Activated CD4-positive, alpha-beta T cell treated with anti-CD3 and anti-CD28 coated beads for 48 hours (primary cell): ENCODE data around the gene SORBS1.

Experiments
- DNase-seq: peaks from one replicate; pipeline ENCODE4 v3.0.0-alpha.2; 2020

Gene SORBS1

DNA sequence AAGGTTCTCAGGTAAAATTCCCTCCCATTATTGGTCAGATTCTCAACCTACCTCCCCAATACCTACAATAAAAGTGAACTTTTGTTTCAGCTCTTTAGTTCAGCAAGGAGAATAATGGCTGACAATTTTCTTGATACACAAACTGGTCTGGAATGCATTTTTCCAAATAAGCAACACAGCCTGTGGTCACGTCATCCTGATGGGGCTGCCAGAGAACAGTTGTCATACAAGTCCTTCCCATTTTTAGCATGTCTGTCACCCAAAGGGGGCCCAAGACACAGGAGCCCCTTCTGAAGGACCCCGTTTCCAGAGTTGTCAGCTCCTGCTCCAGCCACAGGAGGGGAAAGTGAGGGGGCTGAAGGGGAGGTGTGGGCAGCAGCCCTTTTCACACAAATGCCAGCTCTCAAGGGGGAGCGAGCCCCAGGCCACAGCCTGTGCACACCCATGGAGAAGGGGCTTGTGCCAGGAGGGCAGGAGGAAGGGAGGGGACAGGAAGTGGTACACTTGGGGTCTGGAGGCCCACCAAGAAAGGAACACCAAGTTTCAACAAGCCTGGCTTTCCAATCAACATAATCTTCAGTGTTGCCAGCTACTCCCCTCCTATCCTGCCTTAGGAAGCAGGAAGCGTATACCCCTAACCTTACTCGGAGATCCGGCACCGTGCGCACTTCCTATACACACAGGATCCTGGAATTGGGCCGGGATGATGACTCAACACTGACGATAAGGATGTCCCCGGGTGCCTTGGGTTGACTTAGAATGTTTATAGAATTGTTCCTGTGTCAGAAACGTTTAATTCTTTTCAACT is 227.0 kb downstream of the SORBS1 start:
- no peak for DNase-seq

DNA sequence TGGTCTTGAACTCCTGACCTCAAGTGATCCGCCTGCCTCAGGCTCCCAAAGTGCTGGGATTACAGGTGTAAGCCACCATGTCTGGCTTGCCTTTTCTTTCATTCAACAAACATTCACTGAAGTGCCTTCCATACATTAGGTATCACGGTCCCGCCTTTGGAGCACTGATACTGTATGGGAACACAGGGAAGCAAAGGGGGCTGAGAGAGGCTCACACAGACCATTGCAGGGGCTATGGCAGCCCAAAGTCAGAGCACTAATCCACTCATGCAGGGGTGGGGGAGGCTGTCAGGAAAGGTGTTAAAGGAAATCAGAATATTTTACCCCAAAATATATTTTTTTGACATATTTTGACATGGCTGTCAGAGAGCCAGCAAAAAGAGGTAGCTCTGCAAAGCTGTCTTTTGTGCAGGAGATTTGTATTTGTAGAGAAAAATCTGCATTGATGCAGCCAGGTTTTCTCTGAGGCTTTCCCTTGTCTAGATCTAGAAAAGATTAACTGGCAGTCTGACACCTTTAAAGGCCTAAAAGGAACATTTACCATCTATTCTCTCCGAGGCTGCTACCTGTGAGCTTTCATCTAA is 228.4 kb downstream of the SORBS1 start:
- DNase-seq: no peak

GRCh38 chr10:95331596-95332130 is 229.5 kb downstream of the SORBS1 start:
- no peak for DNase-seq

DNA sequence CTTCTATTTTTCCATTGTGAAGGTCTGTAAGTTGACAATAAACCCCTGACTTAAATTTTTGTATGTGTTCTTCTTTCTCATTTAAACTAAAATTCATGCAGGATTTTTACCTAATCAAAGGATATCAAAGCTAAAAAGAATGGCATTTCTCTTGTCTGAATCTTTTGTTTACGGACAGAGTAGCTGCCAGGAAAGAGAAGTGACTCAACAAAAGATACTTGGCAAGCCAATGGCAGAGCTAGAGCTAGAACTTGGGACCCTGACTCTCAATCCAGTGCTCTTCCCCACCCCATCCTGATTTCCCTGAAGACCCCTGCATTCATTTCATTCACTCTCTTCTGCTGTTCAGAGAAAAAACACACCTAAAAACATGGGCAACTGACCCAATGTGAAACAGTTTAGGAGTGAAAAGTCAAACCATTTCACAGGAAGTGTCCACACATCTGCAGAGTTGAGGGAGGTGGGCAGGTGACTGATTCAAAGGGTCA is 230.2 kb downstream of the SORBS1 start:
- no peak for DNase-seq

DNA sequence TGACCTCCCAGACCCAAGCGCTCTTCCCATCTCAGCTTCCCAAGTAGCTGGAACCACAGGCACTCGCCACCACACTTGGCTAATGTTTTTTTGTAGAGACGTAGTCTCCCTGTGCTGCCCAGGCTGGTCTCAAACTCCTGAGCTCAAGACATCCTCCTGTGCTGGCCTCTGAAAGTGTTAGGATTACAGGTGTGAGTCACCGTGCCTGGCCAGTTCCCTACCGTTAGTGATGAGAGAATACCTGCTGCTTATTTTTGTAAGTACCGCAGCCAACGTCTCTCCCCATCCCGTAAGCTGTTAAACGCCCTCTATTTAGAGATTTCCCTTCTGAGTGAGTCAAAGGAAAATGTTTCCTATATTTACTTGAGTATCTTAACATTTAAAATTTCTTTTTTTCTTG is 231.9 kb downstream of the SORBS1 start:
- DNase-seq: no peak

DNA sequence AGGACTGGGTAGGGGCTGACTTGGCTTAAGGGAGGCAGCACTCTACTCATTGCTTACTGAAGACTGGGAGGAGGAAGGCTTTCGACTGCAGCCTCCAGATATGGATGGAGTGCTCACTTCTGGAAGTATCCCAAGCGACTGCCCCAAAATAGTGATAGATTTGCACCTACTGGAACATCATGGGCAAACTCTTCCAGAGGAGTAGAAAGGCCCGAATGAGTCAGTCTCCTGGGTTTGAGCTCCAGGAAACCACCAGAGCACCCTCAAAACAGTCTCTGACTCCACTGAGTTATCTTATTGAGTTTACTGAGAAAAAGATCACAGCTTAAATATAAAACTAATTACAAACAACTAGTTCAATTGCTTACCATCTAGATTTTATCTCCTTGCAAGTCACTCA is 233.2 kb downstream of the SORBS1 start:
- DNase-seq: no peak

GRCh38 chr10:95327367-95327766 is 233.8 kb downstream of the SORBS1 start:
- no peak for DNase-seq

- DNase-seq: no peak
These were observed 234.8 kb downstream of the SORBS1 start for GRCh38 chr10:95326396-95326795.

GRCh38 chr10:95325863-95326262 is 235.3 kb downstream of the SORBS1 start:
- DNase-seq: no peak

- DNase-seq: no peak
These were observed 236.5 kb downstream of the SORBS1 start for GRCh38 chr10:95324436-95325268.

DNA sequence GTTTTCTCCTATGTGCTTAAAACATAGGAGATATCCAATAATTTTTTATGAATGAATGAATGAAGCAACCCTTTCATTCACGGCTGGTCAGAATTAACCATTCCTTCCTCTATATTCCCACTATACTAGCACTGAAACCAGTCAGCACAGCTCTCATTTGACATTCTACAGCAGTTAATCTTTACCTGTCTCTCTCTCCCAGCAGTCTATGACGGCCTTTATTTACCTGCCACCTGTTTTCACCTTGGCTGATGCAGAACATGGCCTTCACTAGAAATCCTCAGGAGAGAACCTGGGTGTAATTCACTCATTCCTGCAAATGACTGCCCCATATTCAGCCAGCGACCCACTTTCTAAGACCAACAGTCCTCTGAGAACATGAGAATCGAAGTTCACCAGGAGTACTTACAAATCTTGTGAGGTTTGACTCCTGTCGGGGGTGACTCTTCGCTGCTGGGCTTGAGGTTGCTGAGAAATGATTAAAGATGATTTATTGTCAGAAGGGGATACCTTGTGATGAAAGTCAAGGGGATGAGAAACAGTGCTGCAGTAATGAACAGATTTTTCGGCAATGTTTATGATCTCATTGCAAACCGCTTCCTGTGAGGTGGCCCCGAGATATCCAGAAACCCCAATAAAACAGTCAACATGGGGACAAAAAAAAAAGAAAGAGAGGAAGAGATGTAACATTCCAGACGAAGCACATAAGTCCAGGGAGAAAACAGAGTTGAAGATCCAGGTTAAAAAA is 239.4 kb downstream of the SORBS1 start:
- no peak for DNase-seq

DNA sequence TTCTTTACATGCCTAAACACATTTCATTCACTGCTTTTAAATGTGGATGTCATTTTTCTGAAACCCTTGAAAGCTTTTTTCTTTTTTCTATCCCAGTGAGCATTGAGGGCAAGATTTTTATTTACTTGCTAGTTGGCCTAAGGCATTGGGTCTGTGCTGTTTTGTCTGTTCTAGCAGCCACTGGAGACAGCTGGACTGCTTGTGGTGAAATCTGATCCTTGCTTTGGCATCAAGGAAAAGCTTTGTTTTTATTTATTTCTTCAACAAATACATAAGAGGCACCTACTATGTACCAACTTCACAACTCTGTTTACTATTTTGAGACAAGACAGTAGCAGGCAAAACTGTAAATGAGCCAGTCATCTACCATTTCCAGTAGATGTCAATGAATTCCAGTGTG is 241.9 kb downstream of the SORBS1 start:
- DNase-seq: no peak

DNA sequence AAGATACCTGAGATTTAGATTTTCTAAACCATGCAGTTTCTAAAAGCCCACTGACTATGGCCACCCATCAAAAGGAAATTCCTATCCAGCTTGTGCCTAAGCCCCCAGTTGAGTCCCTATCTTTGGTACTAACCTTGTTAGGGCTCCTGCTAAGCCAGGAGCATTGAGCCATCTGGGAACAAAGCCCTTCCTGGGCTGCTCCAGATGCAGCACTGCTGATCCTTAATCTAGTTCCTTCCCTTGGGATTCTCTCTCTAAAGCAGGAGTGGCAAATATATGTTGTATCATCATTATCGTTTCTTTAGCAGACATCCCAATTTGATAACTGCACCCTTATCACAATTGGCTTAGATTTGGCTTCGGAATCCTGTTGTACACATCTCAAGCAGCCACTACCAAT is 245.7 kb downstream of the SORBS1 start:
- DNase-seq: no peak

DNA sequence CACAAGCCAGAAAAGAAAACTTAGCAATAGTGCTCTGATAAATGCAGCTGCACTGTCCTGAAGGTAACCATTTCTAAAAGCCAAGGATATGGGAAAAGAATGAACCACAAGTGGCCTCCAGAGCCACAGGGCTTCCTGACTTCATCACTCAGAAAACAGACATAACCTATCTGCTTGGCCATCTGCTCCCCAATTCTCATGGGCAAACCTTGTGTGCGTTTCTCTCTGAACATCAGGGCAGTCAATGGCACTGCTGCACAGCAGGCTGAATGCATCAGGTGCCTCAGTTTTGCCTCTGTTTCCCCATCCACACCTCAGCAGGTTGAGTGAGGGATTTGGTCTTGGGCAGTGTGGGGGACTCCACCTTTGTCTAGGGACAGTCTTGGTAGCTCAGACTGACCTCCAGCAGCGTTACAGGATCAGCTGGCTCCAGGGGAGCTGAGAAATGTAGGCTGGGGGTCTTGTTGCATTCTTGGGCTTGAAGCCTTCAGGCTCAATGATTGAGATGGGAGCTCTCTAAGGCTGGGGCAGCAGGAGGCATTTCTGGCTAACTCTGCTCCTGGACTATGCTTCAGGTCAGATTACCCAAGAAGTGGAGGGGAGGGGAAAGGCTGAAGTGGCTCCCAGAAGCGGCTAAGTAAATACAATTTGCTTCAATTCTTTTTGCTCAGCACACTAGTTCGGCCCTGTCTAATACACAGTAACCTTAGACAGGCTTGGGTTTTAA is 246.8 kb downstream of the SORBS1 start:
- DNase-seq: no peak

- no peak for DNase-seq
These were observed 248.1 kb downstream of the SORBS1 start for GRCh38 chr10:95312986-95313495.

DNA sequence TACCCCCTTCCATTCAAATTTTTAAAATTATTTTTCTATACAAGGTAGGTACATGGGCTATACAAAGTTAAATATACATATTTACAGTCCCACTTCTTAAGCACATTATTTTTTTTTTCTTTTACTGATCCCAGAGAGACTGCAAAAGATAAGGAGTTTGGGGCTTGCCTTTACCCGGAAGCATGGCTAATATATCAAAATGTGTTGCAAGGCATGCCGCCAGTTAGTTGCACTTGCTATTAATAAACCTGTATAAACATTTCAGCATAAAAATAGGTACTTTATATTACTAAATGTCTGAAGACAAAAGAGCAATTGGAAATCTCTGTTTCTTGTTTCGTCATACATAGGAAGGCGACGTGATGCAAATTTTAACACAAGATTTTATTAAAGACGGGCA is 248.9 kb downstream of the SORBS1 start:
- DNase-seq: no peak

DNA sequence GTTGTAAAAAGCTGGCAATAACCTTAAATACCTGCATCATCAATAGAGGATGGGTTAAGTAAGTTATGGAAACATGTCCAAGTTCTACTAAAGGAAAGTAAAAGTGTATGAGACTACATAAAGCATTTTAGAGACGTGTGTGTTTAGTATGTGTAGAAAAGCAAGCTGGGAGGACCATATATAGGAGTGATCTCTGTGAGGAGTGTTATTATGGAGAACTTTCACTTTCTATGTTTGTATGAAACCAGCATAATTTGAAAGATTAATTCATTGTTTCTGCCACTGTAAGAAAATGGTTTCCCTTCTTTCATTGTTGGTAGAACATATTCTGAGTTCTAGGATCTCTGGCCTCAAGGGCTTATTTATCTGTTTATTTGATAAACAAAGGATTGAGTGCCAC is 251.2 kb downstream of the SORBS1 start:
- DNase-seq: no peak

DNA sequence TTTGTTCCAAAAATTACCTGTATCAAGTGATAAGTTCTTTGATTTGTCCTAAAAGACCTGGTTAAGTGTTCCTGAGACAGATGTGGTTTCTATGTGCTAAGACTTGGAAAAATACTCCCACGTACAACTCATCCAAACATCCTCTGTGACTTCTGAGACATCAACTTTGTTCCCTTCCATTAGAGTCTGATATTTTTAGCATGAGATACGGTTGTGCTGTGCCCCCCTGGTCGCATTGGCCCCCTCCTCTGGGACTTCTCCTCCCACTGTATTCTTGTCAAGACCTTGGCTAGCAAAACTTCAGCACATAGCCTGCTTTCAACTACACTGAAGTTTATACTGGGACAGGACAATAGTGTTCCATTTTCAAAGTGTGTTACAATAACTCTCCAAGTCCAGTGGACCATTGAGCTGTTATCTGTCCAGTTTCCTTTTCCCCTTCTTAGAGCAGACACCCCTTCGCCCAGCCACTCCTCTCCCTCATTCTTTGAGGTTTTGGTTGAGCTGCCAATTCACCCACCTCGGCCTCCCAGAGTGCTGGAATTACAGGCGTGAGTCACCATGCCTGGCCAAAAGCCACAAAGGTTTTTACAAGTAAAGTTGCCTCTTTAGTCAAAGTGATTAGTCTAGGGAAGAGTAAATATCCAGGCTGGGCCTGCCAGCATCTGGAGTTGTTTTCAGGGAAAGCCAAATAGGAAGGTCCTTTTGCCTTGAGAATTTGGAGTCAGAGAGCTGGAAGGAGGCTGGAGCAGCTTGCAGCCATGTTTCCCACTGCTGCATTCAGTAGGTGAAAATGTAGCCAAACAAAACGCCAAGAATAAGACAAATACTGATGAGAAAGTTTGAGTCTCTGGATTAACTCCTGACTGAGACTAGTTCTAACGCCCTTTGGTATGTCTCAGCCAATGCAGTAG is 252.5 kb downstream of the SORBS1 start:
- peak; percentile 21 for DNase-seq

DNA sequence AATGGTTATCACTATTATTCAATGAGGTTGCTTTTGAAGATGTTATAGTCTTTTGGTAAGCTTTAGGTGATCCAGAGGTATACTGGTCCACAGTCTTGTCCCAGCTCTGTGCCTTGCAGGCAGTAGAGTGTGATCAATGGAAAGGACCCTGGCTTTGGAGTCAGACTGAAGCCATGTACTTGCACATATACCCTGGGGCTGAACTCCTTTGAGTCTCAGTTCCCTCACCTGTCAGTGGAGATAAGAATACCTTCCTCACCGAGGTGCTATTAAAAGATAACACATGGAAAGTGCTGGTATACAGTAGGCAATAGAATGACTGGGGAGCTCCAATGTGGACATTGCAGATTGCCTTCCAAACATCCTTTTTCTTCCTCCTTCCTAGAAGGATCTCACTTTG is 254.3 kb downstream of the SORBS1 start:
- DNase-seq: no peak

GRCh38 chr10:95306318-95306650 is 254.9 kb downstream of the SORBS1 start:
- no peak for DNase-seq
